HL-60 (cell line): ENCODE results near the gene RPL10.

ENCODE experiments used
- CTCF ChIP-seq: IDR thresholded peaks from one replicate; pipeline ENCODE4 v1.5.1; 2011; ENCODE audit warnings: low read length, control low read depth, inconsistent platforms; ENCODE audit not compliant: insufficient read depth
- POLR2AphosphoS5 ChIP-seq: IDR thresholded peaks from 2 replicates; pipeline ENCODE4 v1.6.1; 2012; ENCODE audit warnings: low read depth

DNA sequence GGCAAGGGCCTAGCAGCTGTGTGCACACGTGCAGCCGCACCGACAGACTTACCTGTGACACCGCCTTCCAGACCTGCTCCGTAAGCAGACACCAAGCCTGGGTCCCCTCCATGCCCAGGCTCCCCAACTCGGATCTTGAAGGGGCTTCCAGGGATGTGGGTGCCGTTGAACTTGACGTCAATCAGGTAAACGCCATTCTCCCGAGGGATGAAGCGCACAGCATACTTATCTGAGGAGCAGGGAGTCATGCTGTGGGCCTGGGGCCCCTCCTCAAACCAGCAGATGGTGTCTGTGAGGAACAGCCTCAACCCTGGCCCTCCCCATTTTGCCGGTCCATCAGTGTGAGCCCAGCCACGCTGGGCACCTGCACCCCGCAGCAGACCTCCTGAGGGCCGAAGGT is 48.2 kb upstream of the RPL10 start:
- no peak for TF ChIP-seq CTCF
- TF ChIP-seq POLR2AphosphoS5 = no peak
